Measurements from ENCODE around the gene ORC3.
A peak's percentile ranks its signal among the peaks of the same experiment; 100 is the strongest.
"Not testable (repeated sequence)": the region's sequence is repeated elsewhere in the genome, so short reads cannot be mapped to it uniquely, and the experiment has no call there.

The ORC3 gene

GRCh38 chr6:87606199-87606598 is 16.3 kb downstream of the ORC3 start:
- no peak for DNase-seq

DNA sequence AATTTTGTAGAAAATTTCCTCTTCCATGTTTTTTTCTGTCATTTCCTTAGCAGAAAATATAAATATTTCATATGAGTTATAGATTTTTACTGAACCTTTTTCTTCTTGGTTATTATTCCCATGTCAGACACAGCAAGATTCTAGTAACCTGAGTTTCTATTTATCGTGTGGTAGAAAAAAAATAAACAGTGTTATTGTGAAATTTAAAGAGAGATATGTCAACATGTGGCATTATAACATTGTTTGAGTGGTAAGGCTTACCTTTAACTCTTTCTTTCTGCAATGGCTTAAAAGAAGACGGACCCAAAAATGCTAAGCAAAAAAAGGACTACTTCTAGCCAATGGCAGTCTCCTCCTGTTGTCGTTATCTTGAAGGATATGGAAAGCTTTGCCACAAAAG is 18.9 kb downstream of the ORC3 start:
- no peak for DNase-seq

DNA sequence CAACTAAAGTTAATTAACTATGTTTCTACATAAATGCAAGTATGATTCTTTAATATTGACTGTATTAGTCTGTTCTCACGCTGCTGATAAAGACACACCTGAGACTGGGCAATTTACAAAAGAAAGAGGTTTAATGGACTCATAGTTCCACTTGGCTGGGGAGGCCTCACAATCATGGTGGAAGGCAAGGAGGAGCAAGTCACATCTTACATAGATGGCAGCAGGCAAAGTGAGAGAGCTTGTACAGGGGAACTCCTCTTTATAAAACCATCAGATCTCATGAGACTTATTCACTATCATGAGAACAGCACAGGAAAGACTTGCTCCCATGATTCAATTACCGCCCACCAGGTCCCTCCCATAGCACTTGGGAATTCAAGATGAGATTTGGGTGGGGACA is 23.1 kb downstream of the ORC3 start:
- not testable (repeated sequence) for DNase-seq

DNA sequence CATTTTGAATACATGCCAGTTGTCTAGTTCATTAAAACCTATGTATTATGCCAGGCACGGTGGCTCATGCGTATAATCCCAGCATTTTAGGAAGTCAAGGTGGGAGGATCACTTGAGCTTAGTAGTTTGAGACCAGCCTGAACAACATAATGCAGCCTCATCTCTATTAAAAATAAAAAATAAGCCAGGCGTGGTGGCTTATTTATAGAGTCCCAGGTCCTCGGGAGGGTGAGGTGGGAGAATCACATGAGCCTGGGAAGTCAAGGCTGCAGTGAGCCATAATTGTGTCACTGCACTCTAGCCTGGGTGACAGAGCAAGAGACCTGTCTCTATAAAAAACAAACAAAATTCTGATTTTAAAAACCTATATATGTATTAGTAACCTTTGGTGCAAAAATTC is 27.5 kb downstream of the ORC3 start:
- no peak for DNase-seq

DNA sequence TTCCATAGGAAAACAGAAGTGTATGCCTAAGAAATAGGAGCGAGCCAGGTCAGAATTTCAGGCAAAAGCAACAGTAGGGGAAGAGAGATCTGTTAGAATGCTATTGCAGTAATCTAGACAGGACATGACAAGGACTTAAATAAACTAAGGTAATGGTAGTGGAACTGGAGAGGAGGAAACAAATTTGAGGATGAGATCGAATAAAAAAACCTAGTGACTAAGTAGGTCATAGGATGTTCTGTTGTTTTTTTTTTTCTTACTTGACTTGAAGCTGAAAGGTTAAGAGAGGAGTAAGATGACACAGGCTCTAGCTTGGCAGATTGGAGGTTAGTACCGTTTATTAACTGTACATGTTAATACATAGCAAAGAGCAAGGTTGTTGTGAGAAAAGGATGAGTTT is 28.6 kb downstream of the ORC3 start:
- DNase-seq: no peak

DNA sequence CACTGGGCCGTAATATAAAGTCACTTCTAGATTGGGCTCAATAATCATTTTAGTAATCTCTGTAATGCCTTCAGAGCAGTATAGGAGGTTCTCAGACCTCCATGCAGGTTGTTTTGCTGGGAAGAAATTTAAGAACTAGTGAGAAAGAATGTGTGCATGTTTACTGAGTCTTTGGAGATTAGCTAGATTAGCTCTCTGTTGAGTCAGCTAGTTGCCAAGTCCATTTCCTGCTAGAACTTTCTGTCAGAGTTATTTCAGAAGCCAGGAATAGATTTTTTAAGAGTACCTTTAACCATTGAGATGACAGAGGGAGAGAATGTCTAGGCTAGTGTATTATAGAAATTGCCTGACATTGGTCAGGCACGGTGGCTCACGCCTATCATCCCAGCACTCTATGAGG is 33.3 kb downstream of the ORC3 start:
- no peak for DNase-seq

DNA sequence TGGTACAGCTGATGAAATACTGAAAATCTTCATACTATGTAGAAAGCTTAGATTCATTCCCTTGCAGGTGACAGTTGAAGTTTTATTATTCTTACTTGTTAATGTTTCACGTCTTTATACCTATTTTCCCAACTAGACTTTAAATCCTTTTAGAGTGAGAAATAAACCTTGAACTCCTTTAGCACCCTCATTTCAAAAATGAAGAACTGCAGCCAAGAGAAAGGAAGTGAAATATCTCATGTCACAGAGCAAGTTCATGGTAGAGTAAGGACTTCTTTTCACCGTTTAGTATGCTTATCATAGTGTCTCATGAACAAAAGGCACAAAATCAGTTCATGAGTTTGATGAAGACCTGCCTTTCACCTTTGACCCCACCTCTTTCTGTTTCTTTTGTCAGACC is 38.5 kb downstream of the ORC3 start:
- DNase-seq: no peak

DNA sequence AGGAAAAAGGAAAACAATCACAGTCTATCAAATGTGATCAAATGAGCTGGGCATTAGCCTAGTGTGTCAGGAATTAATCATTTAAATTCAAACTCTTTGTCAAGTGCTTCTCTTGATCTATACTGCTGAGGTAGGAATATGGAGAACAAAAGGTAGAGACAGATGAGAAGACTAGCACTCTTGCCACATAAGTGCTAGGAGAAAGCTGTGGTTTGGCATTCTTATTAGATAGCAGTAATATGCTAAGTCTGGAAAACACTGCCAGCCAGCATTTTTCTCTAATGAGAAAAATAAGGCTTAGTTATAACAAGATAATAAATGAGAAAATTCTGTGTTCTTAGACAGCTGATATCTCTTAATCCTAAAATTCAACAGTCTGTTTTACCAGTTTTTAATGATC is 38.9 kb downstream of the ORC3 start:
- DNase-seq: no peak

GRCh38 chr6:87630746-87631145 is 40.8 kb downstream of the ORC3 start:
- no peak for DNase-seq

GRCh38 chr6:87633851-87634250 is 43.9 kb downstream of the ORC3 start:
- no peak for DNase-seq

- DNase-seq: peak in 1 of 14 donors; percentile 3
These were observed 46.4 kb downstream of the ORC3 start for GRCh38 chr6:87636315-87636714.

DNA sequence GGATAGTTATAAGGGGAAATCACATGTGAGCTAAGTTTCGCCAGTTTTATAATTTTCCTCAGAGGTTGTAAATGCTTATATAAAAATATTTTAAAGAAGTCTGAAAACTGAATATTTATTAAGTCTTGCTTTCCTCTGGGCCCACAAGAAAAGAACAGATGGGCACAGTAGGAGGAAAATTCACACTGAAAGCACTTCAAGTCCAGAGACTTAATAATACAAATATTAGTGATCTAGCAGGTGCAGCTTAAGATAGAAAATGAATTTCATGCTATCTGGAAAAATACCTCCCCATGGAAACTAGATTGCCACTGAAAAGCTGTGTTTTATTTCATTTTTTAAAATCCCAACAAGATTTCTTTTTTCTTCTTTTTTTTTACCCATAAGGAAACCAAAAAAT is 47.2 kb downstream of the ORC3 start:
- peak in 1 of 14 donors; percentile 15 for DNase-seq

- no peak for DNase-seq
These were observed 49.4 kb downstream of the ORC3 start for GRCh38 chr6:87639373-87639772.

DNA sequence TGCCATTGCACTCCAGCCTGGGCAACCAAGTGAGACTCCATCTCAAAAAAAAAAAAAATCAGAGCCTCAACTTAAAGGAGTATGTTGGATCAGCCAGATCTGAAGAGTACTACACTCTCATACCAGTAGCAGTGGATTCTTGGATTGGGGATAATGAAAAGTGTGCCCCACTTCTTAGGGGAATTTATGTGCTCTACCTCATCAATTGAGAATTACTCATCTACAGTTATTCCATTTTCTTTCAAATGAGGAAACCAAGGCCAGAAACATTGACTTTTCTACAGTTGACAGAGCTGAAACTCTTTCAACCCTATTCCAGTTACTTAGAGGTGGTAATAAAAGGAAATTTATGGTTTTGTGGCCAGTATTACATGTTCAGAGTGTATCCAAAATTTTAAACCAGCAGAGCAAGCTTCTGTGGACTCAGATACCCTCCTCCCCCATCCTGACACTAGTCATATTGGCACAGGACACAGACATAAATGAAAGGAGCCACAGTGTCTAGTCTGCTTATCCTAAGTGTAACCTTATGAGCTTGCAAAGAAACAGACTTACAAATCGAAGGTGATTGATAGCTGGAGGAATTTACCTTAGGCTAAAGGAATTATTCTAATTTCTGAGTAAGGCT is 51.2 kb downstream of the ORC3 start:
- no peak for DNase-seq

GRCh38 chr6:87645080-87645479 is 55.1 kb downstream of the ORC3 start:
- DNase-seq: no peak

DNA sequence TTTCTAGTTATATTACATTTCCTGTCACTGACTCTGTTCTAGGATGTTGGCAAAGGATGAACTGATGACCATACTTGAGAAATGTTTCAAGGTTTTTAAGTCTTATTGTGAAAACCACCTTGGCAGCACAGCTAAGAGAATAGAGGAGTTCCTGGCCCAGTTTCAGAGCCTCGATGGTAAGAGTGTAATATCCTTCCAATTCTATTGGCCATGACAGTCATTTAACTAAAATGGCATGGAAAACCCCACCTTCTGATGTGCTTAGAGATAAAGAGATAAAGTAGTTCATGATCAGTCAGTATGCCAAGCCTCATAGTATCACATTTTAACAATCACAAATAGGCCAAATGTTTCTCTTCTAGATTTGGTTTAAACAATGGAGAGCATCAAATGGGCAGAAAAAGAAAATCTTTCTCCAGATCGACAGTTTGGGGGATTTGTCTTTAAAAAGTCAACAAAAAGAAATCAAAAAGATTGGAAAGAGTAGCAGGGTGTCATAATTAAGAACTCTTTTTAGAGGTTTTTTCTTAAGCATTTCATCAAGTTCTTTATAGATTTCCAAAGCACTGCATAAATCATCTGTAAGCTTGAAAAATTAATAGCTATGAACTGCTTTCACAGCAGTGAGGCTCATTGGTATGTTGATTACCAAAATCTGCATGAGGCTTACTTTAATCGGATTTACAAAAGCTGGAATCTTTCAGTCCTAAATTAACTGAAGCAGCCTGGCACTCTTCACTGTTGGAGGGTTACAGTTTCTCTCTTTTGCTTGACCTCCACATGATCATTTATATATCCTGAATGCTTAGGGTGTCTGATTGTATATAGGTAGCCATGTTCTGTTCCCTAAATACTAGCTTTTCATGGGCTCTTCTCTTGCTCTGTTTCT is 63.4 kb downstream of the ORC3 start:
- no peak for DNase-seq

GRCh38 chr6:87654122-87654521 is 64.2 kb downstream of the ORC3 start:
- DNase-seq: no peak

DNA sequence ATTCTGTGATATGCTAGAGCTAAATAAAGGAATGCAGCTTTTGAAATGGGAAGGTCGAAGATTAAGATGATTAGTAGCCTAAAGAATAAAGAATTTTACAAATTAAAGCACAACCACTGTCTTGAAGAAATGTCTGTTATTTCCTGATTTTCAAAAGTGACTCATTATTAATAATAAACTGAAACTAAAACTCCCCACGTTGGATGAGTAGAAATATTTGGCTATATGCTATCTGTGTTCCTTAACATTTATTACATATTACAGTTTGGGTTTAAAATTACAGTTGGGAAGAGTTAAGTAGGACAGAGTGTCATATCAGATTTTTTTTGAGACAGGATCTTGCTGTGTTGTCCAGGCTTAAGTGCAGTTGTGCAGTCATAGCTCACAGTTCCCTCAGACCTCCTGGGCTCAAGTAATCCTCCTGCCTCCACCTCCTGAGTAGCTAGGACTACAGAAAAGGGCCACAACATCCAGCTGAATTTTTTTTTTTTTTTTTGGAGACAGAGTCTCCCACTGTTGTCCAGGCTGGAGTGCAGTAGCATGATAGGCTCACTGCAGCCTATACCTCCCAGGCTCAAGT is 65.0 kb downstream of the ORC3 start:
- no peak for DNase-seq

DNA sequence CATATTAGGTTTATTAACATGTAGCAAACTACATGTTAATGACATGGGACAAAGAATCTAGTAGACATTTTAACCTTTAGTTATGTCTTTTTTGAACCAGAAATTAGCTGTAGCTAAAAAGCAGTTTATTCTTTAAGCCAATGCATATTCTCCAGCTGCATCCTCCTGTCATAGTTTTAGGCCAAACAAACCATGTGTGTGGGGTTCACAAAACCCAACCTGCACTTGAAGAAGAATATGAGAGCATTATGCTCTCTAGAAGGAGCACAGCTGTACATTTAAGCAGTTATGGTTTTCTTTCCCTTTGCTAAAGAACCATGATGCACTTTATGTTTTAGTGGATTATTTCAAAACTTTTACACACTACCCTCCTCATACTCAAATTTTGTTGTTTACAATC is 65.9 kb downstream of the ORC3 start:
- DNase-seq: no peak

- DNase-seq: no peak
These were observed 66.9 kb downstream of the ORC3 start for GRCh38 chr6:87656857-87657256.

DNA sequence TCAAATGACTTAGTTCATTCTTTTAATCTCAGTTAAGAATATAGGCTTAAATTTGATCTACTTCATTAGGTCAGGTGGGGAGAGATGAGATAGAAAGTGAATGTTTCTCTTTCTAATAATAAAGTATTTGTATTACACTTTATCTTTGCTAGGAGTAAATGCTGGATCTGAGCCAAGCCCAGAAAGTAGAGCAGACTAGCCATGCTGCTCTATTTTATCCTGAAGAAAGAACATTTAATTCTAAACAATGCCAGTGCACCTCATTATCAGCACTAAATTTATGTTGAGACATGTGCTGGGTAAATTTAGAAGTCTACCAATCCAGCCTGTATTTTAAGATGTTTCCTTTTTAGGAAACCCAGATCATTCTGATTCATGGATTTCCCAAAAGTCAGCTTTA is 68.6 kb downstream of the ORC3 start:
- DNase-seq: no peak

- no peak for DNase-seq
These were observed 70.4 kb downstream of the ORC3 start for GRCh38 chr6:87660226-87660911.

- no peak for DNase-seq
These were observed 71.1 kb downstream of the ORC3 start for GRCh38 chr6:87661016-87661415.

Data from C1 segment of cervical spinal cord (tissue), 14 donors.